GM23338 (cell line): ENCODE data around the gene GET4. TPM values are rescaled to one million over a fixed set of nuclear protein-coding genes. Genes with fewer than 3 reads are reported as not detected.

ENCODE experiments used
- ATAC-seq: fragments of 200-7000 bp; cut with Tn5 transposase; 3 replicates; pipeline ENCODE4 v1.9.1; 2020
- DNase-seq: peaks from one replicate; pipeline ENCODE4 v3.0.0-alpha.2; 2015; ENCODE audit warnings: low spot score
- H2AFZ ChIP-seq: fragments of 200-600 bp; sonication (generic); 2 replicates; pipeline ENCODE4 v1.8.0; 2016; ENCODE audit warnings: antibody characterized with exemption, mild to moderate bottlenecking, moderate library complexity
- H3F3A ChIP-seq: fragments of 200-600 bp; sonication (generic); replicated peaks from 2 replicates; pipeline ENCODE4 v1.8.0; 2017; ENCODE audit warnings: antibody characterized with exemption, mixed run types, low read depth
- H3K27ac ChIP-seq: fragments of 200-600 bp; sonication (generic); 2 replicates; pipeline ENCODE4 v1.6.1; 2016; ENCODE audit warnings: low read depth
- H3K27me3 ChIP-seq: fragments of 200-600 bp; sonication (generic); 2 replicates; pipeline ENCODE4 v1.8.0; 2016; ENCODE audit warnings: mild to moderate bottlenecking, mixed run types, moderate library complexity; ENCODE audit not compliant: insufficient read depth
- H3K36me3 ChIP-seq: fragments of 200-600 bp; sonication (generic); 2 replicates; pipeline ENCODE4 v1.8.0; 2016; ENCODE audit warnings: mild to moderate bottlenecking; ENCODE audit not compliant: insufficient read depth
- H3K4me1 ChIP-seq: fragments of 200-600 bp; sonication (generic); 2 replicates; pipeline ENCODE4 v1.8.0; 2016; ENCODE audit warnings: mild to moderate bottlenecking, moderate library complexity; ENCODE audit not compliant: insufficient read depth
- H3K4me2 ChIP-seq: fragments of 200-600 bp; sonication (generic); 2 replicates; pipeline ENCODE4 v1.7.1; 2017; ENCODE audit warnings: mixed run types
- H3K4me3 ChIP-seq: fragments of 200-600 bp; sonication (generic); 2 replicates; pipeline ENCODE4 v1.6.1; 2016; ENCODE audit warnings: mixed run types
- H3K79me2 ChIP-seq: fragments of 200-600 bp; sonication (generic); replicated peaks from 2 replicates; pipeline ENCODE4 v1.8.0; 2017; ENCODE audit warnings: mild to moderate bottlenecking; ENCODE audit not compliant: insufficient read depth
- H3K9me2 ChIP-seq: fragments of 200-600 bp; sonication (generic); 2 replicates; pipeline ENCODE4 v1.8.0; 2017; ENCODE audit not compliant: insufficient read depth
- H4K20me1 ChIP-seq: fragments of 200-600 bp; sonication (generic); replicated peaks from 2 replicates; pipeline ENCODE4 v1.8.0; 2017; ENCODE audit warnings: mild to moderate bottlenecking; ENCODE audit not compliant: insufficient read depth
- H3K27ac Mint-ChIP-seq: 2 replicates; pipeline ENCODE4 v1.8.0; 2020; ENCODE audit warnings: inconsistent platforms, mild to moderate bottlenecking, moderate library complexity, mixed read lengths
- H3K27me3 Mint-ChIP-seq: 3 replicates; pipeline ENCODE4 v1.8.0; 2022; ENCODE audit warnings: low read depth, mild to moderate bottlenecking, moderate library complexity, mixed read lengths, inconsistent platforms; ENCODE audit not compliant: insufficient read depth, poor library complexity
- H3K36me3 Mint-ChIP-seq: 3 replicates; pipeline ENCODE4 v1.8.0; 2021; ENCODE audit warnings: low read depth, mild to moderate bottlenecking, inconsistent platforms, moderate library complexity, mixed read lengths
- H3K4me1 Mint-ChIP-seq: 3 replicates; pipeline ENCODE4 v1.8.0; 2020; ENCODE audit warnings: mild to moderate bottlenecking, inconsistent platforms, mixed read lengths
- H3K4me3 Mint-ChIP-seq: 3 replicates; pipeline ENCODE4 v1.8.0; 2021; ENCODE audit warnings: moderate library complexity, mild to moderate bottlenecking, inconsistent platforms, mixed read lengths
- H3K9me3 Mint-ChIP-seq: 3 replicates; pipeline ENCODE4 v1.8.0; 2020; ENCODE audit warnings: moderate library complexity, mild to moderate bottlenecking, inconsistent platforms, mixed read lengths
- CREB1 ChIP-seq: fragments of 250-450 bp; sonication (Bioruptor Pico); IDR thresholded peaks from 2 replicates; pipeline ENCODE4 v1.5.0; 2020; ENCODE audit warnings: low read depth, mild to moderate bottlenecking, moderate library complexity
- CTCF ChIP-seq, 2 experiments: fragments of 200-600 bp in 1 of 2; sonication (generic) in 1 of 2; conservative IDR thresholded peaks; 2 replicates each; pipeline versions ENCODE4 v1.5.1 to v1.6.1; 2016 to 2017; ENCODE audit warnings: antibody characterized with exemption in 2 of 2, low read depth in 2 of 2, mild to moderate bottlenecking in 2 of 2, moderate library complexity in 1 of 2
- ETS1 ChIP-seq: IDR thresholded peaks from 2 replicates; pipeline ENCODE4 v1.6.1; 2016; ENCODE audit warnings: antibody characterized with exemption
- EZH2 ChIP-seq: fragments of 200-600 bp; sonication (generic); IDR thresholded peaks from one replicate; pipeline ENCODE4 v1.8.0; 2017; ENCODE audit warnings: antibody characterized with exemption, mild to moderate bottlenecking, low read depth; ENCODE audit not compliant: unreplicated experiment
- EZH2phosphoT487 ChIP-seq: fragments of 200-600 bp; sonication (generic); IDR thresholded peaks from one replicate; pipeline ENCODE4 v1.8.1; 2018; ENCODE audit warnings: antibody characterized with exemption; ENCODE audit not compliant: unreplicated experiment
- NANOG ChIP-seq: IDR thresholded peaks from 2 replicates; pipeline ENCODE4 v1.6.1; 2016; ENCODE audit warnings: antibody characterized with exemption, borderline replicate concordance
- POLR2AphosphoS5 ChIP-seq: IDR thresholded peaks from 2 replicates; pipeline ENCODE4 v1.6.1; 2016; ENCODE audit warnings: antibody characterized with exemption, low read depth
- REST ChIP-seq: IDR thresholded peaks from one replicate; pipeline ENCODE4 v1.6.1; 2018; ENCODE audit warnings: antibody characterized with exemption; ENCODE audit not compliant: unreplicated experiment
- STAT1 ChIP-seq: IDR thresholded peaks from one replicate; pipeline ENCODE4 v1.6.1; 2016; ENCODE audit warnings: antibody characterized with exemption; ENCODE audit not compliant: unreplicated experiment
- ZNF462 ChIP-seq: fragments of 250-450 bp; sonication (Bioruptor Pico); IDR thresholded peaks from 2 replicates; pipeline ENCODE4 v1.5.0; 2020; ENCODE audit warnings: mild to moderate bottlenecking, moderate library complexity
- polyA plus RNA-seq: library from polyadenylated mRNA; unstranded; fragments of >200 nt; fragmentation: Nextera tagmentation; extraction: Ambion mirVana; gene quantifications from 2 replicates; pipeline ENCODE4 v1.2.1, GENCODE V29; 2016
- total RNA-seq: library from RNA; depleted of rRNA; stranded (reverse); fragments of >200 nt; shearing (Covaris generic); gene quantifications from 2 replicates; pipeline ENCODE4 v1.2.3, GENCODE V29; 2014

The GET4 gene
- total and polyA plus RNA-seq, 2 experiments from 2014 or later: 48.0 to 79.1 TPM

- H3K27ac ChIP-seq: no peak overlapping the region
- H3K36me3 ChIP-seq: no peaks in the 10 kb centered on the region
- no peaks in the 10 kb centered on the region for H3F3A ChIP-seq
- DNase-seq (no peak), ATAC-seq (no peak)
- no peak overlapping the region for H3K4me3 ChIP-seq
- no peaks in the 10 kb centered on the region for H3K9me2 ChIP-seq
- Mint-ChIP-seq H3K27ac (no peak overlapping the region), H3K4me1 (no peaks in the 10 kb centered on the region), H3K27me3 (peaks cover 4% of the 10 kb centered on the region), H3K4me3 (no peak overlapping the region), H3K36me3 (no peaks in the 10 kb centered on the region), H3K9me3 (no peaks in the 10 kb centered on the region)
- H3K4me2 ChIP-seq: no peak overlapping the region
- H2AFZ ChIP-seq: no peak overlapping the region
- no peaks in the 10 kb centered on the region for H3K4me1 ChIP-seq
- H4K20me1 ChIP-seq: no peaks in the 10 kb centered on the region
- H3K79me2 ChIP-seq: no peaks in the 10 kb centered on the region
- TF ChIP-seq ETS1 (no peak), REST (no peak), STAT1 (no peak), EZH2 (no peak), NANOG (no peak), EZH2phosphoT487 (no peak), POLR2AphosphoS5 (no peak), ZNF462 (CRISPR knock-in tag) (no peak), CREB1 (no peak), CTCF (conservative IDR thresholded peaks at IDR 0.05; ENCODE audit: low read depth in 2 of 2) (no peak)
- no peaks in the 10 kb centered on the region for H3K27me3 ChIP-seq
Measured at GRCh38 chr7:930975-931758, 54.8 kb downstream of the GET4 start.
